Adrenal gland (tissue), 5 donors: ENCODE results near the gene HOXB2.

Source experiments
- CTCF ChIP-seq, 6 experiments: fragments of 450-650 bp in 4 of 6; fragments of 200-600 bp in 2 of 6; sonication (generic) in 1 of 6; IDR thresholded peaks; 1 replicate in 5 of 6; 2 replicates in 1 of 6; pipeline versions ENCODE4 v1.5.1 to v1.8.0; 2016 to 2021; ENCODE audit warnings: antibody characterized with exemption in 6 of 6, mild to moderate bottlenecking in 2 of 6, moderate library complexity in 1 of 6
- POLR2A ChIP-seq, 2 donors: fragments of 450-650 bp; IDR thresholded peaks; one replicate each; pipeline ENCODE4 v1.6.1; 2017; ENCODE audit warnings: antibody characterized with exemption in 2 of 2, mild to moderate bottlenecking in 2 of 2, moderate library complexity in 1 of 2
- donor health status: DM: no; HTN: no; CAD: no.

DNA sequence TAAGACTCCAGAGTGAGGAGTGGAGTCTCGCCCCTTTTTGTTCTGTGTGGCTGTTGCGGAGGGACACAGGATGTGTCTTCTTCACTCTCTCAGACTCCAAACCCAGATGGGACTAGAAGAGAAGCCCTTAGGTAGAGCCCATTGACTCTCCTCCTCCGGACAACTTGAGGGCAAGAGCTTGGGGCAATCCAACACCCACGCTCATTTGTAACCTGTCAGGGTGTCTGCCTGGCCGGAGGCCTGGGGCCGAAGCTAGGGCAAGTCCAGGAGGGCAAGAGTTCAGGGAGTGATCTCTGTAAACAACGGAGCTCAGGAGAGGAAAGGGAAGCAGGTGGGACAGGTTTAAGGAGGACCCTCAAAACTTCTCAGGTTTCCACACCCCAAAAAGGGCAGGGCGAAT is 12.6 kb downstream of the HOXB2 start:
- TF ChIP-seq CTCF (IDR thresholded peaks at IDR 0.05) (no peak), POLR2A (IDR thresholded peaks at IDR 0.05) (no peak)
